ENCODE data around the gene VSX2.

VSX2 gene

DNA sequence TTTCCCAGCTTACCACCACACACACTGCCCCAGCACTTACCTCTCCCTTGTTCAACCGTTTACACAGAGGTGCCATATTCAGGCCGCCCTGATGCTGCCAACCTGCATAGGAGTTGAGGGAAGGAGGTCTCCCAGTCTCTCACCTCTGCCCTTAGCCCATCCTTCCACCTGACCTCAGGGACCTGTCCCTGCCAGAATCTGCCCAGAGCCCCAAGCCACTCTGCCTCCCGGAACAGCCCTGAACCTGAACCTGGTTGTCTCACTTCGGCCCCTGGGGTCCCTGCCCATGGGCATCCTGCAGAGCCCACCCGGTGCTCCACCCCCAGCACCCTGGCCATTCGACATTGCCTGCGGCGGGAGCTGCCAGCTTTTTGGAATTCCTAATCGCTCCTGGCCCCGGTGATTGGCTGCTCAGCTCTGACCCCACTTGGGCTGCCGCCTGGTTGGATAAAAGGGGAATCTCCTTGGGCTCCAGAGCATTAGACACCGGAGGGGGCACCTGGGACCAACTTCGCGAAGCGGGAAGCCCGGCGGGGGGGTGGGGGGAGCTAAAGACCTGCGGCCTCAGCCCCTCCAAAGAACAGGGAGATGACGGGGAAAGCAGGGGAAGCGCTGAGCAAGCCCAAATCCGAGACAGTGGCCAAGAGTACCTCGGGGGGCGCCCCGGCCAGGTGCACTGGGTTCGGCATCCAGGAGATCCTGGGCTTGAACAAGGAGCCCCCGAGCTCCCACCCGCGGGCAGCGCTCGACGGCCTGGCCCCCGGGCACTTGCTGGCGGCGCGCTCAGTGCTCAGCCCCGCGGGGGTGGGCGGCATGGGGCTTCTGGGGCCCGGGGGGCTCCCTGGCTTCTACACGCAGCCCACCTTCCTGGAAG is at the start of gene VSX2:
TSS of gene VSX2 (plus strand) at position 476 of the 874 bp plus-strand sequence. CDS start at position 589, 113 bp downstream.
- no peak for DNase-seq

GRCh38 chr14:74190927-74191575 is 48.2 kb upstream of the VSX2 start:
- DNase-seq, result no peak

DNA sequence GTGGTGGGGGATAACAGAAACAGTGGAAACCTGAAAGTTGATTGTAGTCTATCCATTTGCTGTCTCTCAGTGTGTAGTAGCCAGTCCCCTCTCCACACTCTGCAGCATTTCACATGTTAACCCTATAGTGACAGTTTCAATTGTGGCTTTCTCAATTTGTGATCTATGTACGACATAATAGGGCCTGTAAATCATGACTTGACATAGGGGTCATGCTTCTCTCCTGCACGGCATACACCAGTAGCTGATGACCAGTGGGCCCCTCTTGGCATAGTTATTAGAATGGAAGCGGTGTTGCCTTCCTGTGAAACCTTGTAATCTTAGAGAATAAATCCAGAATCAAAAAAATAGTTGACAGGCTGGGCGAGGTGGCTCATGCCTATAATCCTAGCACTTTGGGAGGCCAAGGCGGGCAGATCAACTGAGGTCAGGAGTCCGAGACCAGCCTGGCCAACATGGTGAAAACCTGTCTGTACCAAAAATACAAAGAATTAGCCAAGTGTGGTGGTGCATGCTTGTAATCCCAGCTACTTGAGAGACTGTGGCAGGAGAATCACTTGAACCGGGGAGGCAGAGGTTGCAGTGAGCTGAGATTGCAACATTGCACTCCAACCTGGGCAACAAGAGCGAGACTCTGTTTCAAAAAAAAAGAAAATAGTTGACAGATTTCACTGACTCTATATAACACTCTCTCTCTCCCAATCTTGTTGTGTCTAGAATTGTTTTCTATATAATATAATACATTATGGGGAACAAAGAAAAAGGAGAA is 44.6 kb upstream of the VSX2 start:
- no peak for DNase-seq

DNA sequence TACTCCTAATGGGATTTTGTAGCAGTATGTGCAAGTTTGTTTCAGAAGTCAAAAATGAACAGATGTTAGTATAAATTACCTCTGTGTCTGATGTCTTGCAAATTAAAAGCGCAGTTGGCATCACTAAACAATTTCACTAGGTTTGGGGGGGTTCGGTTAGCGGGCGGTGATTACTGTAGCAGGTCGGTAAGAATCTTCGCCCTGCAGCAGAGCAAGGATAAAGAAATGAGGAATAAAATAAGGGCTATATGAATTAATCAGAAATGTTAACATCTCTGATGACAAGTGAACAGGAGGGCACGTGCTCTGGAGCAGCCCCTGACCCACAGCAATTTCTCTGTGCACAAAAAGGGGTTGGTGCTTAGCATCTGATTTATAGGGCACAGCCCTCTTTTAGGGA is 43.6 kb upstream of the VSX2 start:
- no peak for DNase-seq

DNA sequence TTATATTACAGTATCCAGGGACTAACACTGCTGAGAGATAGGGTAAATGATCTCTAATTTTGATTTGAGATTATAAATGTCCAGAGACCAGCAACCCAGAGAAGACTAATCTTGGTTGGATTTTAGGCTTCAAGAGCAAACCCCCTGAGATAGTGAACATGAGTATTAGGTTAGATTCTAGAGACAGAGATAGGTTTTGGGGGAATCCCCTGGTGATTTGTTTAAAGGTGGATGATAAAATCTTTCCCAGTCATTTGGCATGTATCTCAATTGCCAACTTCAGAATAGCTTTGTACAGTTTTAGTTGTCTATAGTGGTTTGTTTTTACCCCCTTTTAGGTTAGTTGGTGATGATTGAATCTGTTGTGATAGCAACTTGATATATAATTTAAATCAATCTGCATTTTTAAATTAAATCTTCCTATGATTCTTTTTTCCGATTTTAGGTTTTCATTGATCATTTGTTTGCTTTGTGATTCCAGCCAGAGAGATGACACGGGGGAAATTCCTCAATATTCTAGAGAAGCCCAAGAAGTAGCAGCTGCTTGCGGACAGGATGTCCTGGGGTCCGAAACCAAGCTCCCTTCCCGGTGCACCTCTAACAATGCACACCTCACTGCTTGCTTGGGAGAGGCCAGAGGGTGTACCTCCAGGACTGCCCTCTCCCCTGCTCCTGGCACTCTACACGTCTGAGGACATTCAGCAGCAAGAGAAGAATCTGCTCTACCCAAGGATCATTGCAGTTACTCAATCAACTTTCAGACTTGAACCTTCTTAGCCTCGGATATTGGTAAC is 40.6 kb upstream of the VSX2 start:
- DNase-seq, result no peak

DNA sequence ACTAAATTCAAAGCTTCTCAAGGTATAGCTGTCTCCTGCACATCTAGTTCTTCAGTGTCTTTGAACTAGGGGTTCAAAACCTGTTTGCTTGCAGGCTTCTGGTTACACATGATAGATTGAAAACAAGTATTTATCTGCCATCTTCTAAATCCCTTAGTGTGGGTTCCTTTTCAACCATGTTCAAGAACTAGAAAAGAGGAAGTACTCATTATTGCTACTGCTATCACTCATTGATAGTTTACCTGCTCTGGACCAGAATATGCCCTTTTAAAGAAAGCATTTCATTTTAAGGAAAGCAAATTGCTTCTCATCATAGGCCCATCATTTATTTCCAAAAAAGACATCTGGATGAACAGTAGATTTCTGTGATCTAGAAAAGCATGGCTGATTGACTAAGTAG is 37.1 kb upstream of the VSX2 start:
- no peak for DNase-seq

- DNase-seq, result peak in 19 of 56 donors; percentile 6 to 67 (median 40)
Observed at GRCh38 chr14:74203639-74204038, 35.6 kb upstream of the VSX2 start.

- DNase-seq, result peak in 9 of 56 donors; percentile 3 to 21 (median 6)
Observed at GRCh38 chr14:74204491-74204890, 34.8 kb upstream of the VSX2 start.

- no peak for DNase-seq
Observed at GRCh38 chr14:74205882-74206281, 33.4 kb upstream of the VSX2 start.

DNA sequence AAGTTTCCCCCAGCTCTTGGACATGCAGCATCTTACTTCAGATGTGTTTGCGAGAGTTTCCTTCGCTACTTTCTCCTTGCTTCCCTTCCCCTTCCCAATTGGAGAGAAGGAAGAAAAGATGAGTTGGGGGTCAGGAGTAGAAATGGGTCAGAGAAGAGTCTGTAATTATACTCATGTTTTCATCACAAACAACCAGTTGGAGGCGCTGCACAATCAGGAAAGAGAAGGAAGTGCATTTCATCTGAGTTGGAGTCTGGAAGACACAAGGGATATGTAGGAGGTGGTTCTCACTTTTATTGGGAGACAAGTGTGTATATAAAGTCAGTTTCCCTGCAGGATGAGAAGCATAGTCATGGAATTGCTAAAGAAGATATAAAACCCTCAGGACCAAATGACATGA is 31.3 kb upstream of the VSX2 start:
- no peak for DNase-seq

DNA sequence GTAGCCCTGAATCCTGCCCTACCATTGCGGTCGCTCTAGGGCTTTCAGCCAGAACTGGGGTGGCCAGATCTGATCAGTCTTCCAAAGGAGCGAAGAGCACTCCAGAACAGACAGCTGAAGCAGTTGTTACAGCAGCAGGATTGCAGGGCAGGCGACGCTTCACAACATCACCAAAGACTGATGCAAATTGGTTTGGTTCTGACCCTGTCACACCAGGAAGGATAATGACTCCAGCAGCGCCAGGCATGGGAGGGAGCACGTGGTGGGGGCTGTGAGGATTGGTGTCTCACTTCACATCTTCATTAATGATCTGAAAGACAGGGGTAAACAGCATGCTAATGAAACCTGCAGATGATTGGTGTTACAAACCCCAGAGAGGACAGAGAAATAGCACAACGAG is 30.6 kb upstream of the VSX2 start:
- DNase-seq, result no peak

- DNase-seq, result no peak
Observed at GRCh38 chr14:74211945-74212580, 27.2 kb upstream of the VSX2 start.

- no peak for DNase-seq
Observed at GRCh38 chr14:74213907-74214803, 25.1 kb upstream of the VSX2 start.

DNA sequence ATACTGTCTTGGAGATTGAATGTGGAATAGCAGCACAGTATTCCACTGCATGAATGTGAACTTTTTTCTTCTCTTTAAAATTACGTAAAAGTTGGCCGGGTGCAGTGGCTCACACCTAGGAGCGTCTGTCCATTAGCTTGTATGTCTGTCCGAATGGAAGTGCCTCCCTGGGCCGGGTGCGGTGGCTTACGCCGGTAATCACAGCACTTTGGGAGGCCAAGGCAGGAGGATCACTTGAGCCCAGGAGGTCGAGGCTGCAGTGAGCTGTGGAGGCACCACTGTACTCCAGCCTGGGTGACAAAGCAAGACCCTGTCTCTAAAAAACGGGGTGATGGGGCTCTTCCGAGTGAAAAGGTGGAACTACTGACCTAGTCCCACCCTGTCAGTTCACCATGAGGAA is 22.6 kb upstream of the VSX2 start:
- no peak for DNase-seq

DNA sequence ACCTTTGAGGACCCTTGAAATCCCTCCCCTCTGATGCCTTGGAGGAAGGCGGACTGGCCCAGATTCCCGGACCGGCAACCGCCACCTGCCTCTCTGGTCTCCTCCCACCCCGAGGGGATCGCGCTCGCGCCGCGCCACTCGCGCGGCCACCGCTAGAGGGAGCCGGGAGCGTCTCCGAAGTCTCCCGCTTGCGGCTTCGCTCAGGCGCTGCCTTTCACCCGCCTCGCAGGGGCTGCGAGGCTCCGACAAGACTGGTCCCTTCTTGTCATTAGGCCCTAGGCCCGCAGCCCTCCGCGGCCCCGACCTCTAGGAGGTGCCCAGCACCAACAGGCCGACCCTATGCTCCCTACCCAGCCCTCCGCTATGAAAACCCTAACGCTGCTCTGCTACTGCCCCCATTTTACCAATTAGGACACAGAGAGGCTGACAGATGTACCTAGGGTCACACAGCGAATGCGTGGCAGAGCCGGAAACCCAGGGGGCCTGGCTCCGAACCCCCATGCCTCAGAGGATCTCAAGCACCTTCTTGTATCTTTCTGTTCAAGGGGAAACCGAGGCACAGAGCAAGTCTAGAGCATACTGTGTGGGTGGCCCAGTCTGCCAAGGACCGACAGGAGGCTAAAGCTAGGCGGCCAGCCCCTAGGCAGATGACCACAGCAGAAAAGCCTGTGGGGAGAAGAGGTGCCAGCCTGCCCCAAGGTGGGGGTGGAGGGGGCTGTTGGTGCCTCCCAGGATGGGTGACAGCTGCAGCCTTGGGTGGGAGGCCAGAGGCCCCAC is 21.4 kb upstream of the VSX2 start:
- DNase-seq, result peak in 45 of 56 donors; percentile 2 to 71 (median 24)

- DNase-seq, result no peak
Observed at GRCh38 chr14:74218462-74218861, 20.8 kb upstream of the VSX2 start.

DNA sequence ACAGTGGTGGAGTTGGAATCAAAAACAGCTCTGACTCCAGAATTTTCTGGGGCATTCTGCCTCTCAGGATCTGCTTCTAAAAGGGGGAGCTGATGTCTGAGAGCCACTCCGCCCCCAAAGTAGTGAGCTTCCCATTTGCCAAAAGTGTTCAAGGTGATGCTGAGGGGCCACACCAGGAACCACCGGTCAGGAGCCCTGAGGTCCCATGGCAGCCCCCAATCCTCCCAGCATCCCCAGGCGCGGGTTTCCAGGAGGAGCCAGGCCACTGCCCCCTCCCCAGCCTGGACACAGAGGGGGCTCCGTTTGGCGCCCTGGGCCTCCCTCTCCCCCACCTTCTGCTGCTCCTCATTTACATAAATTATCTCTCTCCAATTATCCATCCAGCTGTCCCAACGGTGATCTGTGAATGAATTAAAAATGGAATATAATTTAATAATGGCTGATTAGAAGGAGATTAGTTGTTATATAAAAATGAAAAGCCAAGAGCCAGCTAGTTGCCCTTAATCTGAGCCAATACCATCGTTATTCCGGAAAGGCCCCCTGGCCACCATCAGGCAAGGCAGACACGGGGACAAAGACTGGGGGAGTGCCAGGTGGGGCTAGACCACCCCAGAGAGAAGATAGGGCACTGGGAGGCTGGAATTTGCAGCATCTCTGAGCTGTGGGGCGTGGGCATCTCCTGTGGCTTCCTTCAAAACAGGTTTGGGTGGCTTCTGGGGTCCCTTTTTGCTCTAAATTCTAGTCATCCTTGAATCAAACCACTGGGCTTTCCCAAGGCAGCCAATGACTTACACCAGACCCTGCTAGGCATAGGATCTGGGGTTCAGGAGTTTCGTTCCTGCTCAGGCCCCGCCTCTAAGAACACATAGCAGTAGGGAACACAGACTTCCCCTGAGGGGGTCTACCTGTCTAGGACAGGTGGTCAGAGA is 19.7 kb upstream of the VSX2 start:
- DNase-seq, result no peak

- DNase-seq, result no peak
Observed at GRCh38 chr14:74220991-74221390, 18.3 kb upstream of the VSX2 start.

All from amygdala (tissue), 56 donors.